HuH-7.5 (cell line): Measurements from ENCODE around the gene CSN1S1.
"Not testable (repeated sequence)": the region's sequence is repeated elsewhere in the genome, so short reads cannot be mapped to it uniquely, and the experiment has no call there.

Source experiments
- DNase-seq: peaks from one replicate; pipeline ENCODE4 v3.0.0; 2011; ENCODE audit warnings: low spot score

CSN1S1 gene, protein sequence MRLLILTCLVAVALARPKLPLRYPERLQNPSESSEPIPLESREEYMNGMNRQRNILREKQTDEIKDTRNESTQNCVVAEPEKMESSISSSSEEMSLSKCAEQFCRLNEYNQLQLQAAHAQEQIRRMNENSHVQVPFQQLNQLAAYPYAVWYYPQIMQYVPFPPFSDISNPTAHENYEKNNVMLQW

DNA sequence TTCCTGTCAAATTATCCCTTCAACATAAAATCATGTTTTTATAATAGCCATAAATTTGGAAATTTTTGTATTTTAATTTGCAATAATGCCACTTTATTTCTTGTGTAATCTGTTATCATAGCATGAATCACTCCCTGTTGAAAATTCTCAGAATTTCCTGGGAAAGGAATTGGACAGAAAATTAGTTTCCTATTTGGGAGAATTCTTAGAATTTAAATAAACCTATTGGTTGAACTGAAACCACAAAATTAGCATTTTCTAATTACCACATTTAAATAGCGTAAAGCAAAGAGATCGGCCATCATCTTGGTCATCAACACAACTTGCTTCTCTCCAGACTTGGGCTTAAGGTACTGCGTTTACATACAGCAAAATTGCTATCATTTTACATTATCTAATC lies at the start of gene CSN1S1:
Gene CSN1S1 (plus strand): TSS at position 301 of the 400 bp plus-strand sequence. CDS start 1,488 bp downstream, outside the sequence.
- DNase-seq = no peak

GRCh38 chr4:69881173-69881773 lies 49.6 kb upstream of the CSN1S1 start:
- DNase-seq = no peak

- no peak for DNase-seq
Observed at GRCh38 chr4:69882150-69882549, 48.7 kb upstream of the CSN1S1 start.

DNA sequence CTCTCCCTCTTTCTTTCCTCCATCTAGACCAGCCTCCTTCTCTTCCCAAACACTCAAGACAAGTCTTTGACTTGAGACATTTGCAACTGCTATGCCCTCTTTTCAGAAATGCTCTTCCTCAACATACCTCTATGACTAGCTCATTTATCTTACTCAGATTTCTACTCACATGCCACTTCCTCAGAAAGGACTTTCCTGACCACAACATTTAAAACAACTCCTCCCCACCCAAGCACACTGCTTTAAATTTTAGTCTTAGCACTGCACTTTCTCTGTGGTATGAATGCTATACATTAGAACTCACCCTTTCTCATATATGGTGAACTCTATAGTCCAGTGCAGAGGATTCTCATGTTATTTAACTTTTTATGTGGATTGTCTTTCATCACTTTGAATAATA lies 42.5 kb upstream of the CSN1S1 start:
- DNase-seq = no peak

DNA sequence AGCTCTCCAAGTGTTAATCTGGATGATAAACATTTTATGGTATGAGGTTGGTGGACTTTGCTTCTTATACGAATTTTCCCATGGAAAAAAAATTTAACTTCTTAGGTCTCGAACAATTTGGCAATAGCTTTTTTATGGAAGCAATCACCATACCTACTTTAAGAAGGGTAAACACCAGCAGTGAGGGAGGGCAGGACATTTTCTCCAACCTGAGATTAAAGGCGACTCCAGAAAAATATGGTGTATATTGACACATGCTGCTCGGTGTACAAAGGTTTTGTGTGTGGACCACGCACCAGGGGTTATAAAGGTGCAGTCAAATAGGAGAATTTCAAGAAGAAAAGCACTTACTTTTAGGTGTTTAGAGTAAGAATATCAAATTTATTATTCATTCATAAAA lies 36.7 kb upstream of the CSN1S1 start:
- no peak for DNase-seq

DNA sequence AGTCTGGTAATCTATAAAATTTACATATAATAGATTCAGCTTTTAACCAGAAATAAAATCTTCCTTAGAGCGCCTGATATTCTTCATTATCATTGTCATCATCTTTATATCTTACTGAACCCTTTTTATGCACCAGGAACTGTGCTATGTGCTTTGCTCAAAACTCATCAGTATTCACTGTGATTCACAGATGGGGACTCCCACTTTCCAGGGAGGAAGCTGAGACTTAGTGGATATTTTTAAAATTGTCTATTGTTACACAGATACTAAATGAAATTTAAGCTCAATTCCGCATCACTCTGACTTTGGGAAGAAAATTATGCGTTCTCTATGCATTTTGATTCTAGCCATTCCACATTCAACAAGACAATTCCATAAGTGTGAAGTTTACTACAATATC lies 36.1 kb upstream of the CSN1S1 start:
- DNase-seq = no peak

- no peak for DNase-seq
Observed at GRCh38 chr4:69896530-69897116, 34.2 kb upstream of the CSN1S1 start.

DNA sequence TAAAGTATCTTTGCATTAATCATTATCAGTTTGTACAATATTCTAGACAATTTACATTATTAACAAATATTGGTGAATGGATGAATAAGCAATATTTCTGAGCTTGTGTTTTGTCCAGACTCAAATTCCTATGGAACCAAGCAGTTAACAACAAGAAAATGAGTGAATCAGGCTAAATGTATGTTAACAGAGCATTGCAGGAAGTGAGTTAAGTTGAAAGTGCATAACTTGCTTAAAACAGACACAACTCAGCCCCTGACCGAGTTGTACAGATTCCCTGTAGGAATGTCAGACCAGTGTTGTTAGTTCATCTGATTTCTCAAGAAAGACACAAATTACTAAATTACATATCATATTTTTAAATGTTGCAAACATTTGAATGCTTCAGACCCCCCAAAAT lies 23.7 kb upstream of the CSN1S1 start:
- DNase-seq = no peak

DNA sequence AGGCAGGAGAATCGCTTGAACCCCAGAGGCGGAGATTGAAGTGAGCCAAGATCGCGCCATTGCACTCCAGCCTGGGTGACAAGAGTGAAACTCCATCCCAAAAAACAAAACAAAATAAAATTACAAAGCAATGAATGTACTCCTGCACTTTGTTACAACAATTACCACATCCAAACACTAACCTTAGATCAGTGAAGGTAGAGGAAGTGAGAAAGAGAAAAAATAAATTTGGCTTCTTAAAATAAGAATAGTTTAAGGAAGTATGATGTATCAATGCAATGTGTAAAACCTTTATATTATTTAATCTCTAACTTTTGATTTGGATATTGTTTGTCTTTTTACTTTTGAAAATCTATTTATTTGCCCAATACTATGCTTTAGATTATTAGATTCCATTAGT lies 21.7 kb upstream of the CSN1S1 start:
- DNase-seq = no peak

DNA sequence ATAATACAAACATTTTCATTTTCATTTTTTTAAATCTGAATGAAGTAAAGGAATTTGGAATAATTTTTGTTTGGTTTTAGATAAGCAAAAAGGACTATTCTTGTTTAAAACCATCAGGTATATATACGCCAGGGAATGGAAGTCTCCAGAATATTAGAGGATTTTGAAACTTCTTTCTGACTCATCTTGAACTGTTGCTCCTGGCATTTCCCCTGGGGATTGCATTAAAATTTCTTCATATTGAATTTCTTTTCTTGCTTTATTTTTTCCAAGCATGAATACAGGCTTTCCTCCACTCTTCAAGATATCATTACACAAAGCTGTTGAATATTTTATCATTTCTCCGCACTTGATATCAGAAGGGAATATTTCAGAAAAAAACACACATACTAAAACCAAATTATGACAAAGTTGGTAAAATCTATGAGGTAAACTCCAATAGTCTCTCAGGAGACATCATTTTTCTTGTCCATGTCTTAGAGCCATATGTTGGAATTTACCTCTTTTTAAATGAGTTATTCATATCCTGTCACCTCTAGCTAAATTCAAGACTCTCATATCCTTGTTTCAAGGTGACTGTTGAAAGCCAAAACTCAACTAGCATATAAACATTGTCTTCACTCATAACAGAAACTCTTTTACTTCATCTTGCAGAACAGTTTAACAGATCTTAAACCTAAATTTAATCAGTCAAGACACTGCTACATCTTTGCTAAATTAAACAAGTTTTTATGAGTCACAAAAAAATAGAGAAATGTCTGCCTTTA lies 20.7 kb upstream of the CSN1S1 start:
- DNase-seq = no peak

- DNase-seq = no peak
Observed at GRCh38 chr4:69920874-69921273, 10.0 kb upstream of the CSN1S1 start.

DNA sequence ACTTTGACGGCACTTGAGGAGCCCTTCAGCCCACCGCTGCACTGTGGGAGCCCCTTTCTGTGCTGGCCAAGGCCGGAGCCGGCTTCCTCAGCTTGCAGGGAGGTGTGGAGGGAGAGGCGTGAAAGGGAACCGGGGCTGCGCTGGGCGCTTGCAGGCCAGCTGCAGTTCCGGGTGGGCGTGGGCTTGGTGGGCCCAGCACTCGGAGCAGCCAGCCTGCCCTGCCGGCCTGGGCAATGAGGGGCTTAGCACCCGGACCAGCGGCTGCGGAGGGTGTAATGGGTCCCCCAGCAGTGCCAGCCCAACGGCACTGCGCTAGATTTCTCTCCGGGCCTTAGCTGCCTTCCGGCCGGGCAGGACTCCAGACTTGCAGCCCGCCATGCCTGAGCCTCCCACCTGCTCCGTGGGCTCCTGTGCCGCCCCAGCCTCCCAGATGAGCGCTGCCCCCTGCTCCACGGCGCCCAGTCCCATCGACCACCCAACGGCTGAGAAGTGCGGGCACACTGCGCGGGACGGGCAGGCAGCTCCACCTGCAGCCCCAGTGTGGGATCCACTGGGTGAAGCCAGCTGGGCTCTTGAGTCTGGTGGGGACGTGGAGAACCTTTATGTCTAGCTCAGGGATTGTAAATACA lies 7.0 kb upstream of the CSN1S1 start:
- DNase-seq = not testable (repeated sequence)

GRCh38 chr4:69934150-69934549 lies 3.3 kb downstream of the CSN1S1 start:
- DNase-seq = no peak

DNA sequence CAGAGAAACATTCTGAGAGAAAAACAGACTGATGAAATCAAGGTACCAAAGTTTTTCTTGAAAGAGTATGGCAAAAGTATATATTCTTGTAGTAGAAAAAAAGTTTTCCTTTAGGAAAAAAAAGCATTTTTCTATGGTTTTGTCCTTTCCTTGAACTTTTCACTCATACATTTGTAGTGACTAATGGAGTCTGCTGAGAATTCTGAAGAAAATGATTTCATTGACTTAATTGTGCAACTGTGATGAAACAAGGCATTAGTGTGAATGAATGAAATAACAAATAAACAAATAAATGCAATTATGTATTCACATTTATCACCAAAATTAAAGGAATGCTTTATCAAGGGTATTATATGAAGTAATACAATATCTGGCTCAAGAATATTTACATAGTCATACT lies 5.7 kb downstream of the CSN1S1 start:
- no peak for DNase-seq

DNA sequence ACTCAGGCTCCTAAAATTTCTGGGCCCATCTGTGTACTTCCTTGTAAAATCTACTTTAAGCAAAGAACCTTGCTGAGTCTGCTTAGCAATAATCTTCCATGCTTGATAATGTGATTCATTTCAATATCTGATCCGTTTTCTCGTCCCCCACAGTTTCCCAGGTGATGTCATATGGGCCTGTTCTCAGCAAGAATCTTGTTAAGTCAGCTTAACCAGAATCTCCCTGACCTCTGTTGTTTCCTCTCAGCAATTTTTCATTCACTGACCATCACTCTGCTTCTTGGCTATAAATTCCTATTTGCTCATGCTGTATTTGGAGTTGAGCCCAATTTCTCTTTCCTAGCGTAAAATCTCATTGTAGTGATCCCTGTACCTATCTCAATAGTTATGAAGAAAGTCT lies 20.7 kb downstream of the CSN1S1 start:
- no peak for DNase-seq

- no peak for DNase-seq
Observed at GRCh38 chr4:69957209-69957608, 26.3 kb downstream of the CSN1S1 start.

GRCh38 chr4:69965628-69966027 lies 34.8 kb downstream of the CSN1S1 start, which contains the start of gene CSN2:
Gene CSN2 (minus strand): TSS chr4:69965728. CDS start chr4:69960995, 4,733 bp downstream.
- no peak for DNase-seq

DNA sequence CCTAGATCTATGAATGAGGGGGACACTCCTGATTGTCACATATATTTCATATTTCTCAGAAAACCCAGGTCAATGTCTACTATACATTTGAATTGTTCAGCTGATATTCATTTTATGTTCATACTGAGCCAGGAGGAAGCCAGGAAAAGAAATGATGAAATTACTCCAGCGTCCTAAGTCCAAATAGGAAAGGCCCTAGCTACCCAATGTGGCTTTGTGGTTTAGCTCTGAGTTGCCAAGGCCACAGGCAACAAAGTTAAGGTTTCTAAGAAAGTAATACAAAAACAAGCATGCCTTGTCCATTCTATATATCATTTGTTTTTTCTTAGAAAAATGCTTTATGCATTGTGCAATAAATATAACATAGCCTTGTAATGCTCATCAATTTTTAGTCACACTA lies 39.2 kb downstream of the CSN1S1 start:
- no peak for DNase-seq

- no peak for DNase-seq
Observed at GRCh38 chr4:69974631-69975030, 43.8 kb downstream of the CSN1S1 start.

DNA sequence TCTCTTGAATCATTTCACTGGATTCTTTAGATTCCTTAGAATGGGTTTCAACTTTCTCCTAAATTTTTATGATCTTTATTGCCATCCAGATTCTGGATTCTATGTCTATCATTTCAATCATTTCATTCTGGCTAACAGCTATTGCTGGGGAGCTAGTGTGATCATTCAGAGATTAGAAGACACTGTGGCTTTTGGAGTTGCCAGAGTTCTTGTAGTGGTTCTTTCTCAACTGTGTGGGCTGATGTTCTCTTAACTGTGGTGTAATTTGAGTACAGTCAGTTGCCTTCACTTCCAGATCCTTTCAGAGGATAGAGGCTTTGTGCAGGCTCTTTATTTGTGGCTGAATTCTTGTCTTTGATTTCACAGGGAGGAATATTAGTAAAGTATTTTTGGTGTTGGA lies 46.7 kb downstream of the CSN1S1 start:
- DNase-seq = no peak

- DNase-seq = peak; percentile 8
Observed at GRCh38 chr4:69984030-69984443, 53.2 kb downstream of the CSN1S1 start.

- no peak for DNase-seq
Observed at GRCh38 chr4:69986663-69987062, 55.8 kb downstream of the CSN1S1 start.
